ENCODE measurements around the gene SLC24A4.

The SLC24A4 gene

GRCh38 chr14:92373336-92373735 is 50.4 kb downstream of the SLC24A4 start:
- no peak overlapping the region for H3K27ac ChIP-seq (ENCODE audit: low read depth, low read length)
- H3K27me3 ChIP-seq (ENCODE audit: control insufficient read depth, low read length): peaks cover 4% of the 10 kb centered on the region; the same call in 1 of the 2 replicates
- no peaks in the 10 kb centered on the region for H3K4me1 ChIP-seq (ENCODE audit: control insufficient read depth, low read length)
- no peaks in the 10 kb centered on the region for H4K20me1 ChIP-seq (ENCODE audit: control insufficient read depth, insufficient read depth, low read depth, low read length)
- no peaks in the 10 kb centered on the region for H3K79me2 ChIP-seq (ENCODE audit: control insufficient read depth, low read length)
- no peaks in the 10 kb centered on the region for H3K9me3 ChIP-seq (ENCODE audit: control insufficient read depth, insufficient read depth, low read length)
- H3K36me3 ChIP-seq (ENCODE audit: control insufficient read depth, low read length): no peaks in the 10 kb centered on the region
- H3K4me3 ChIP-seq (ENCODE audit: low read length): no peak overlapping the region
- no peak overlapping the region for H3K4me2 ChIP-seq (ENCODE audit: low read length)
- H3F3A ChIP-seq (ENCODE audit: control insufficient read depth, insufficient read depth): no peaks in the 10 kb centered on the region
- no peaks in the 10 kb centered on the region for H3K9me2 ChIP-seq (replicated peaks; ENCODE audit: control insufficient read depth, low read length)
- no peak for TF ChIP-seq CTCF (IDR thresholded peaks at IDR 0.05; ENCODE audit: low read depth, low read length, poor library complexity, severe bottlenecking)
- TF ChIP-seq EZH2phosphoT487 (IDR thresholded peaks at IDR 0.05; ENCODE audit: borderline replicate concordance, low read length): no peak

- H3K79me2 ChIP-seq (ENCODE audit: control insufficient read depth, low read length): no peaks in the 10 kb centered on the region
- H3K36me3 ChIP-seq (ENCODE audit: control insufficient read depth, low read length): no peaks in the 10 kb centered on the region
- H3K27me3 ChIP-seq (ENCODE audit: control insufficient read depth, low read length): no peaks in the 10 kb centered on the region
Measured at GRCh38 chr14:92380131-92380530, 57.2 kb downstream of the SLC24A4 start.

GRCh38 chr14:92380582-92380981 is 57.6 kb downstream of the SLC24A4 start:
- TF ChIP-seq EZH2phosphoT487 (IDR thresholded peaks at IDR 0.05; ENCODE audit: borderline replicate concordance, low read length): no peak
- no peak for TF ChIP-seq CTCF (IDR thresholded peaks at IDR 0.05; ENCODE audit: low read depth, low read length, poor library complexity, severe bottlenecking)
- no peak overlapping the region for H3K4me2 ChIP-seq (ENCODE audit: low read length)
- H3K4me3 ChIP-seq (ENCODE audit: low read length): no peak overlapping the region

More at GRCh38 chr14:92380131-92380530, 57.2 kb downstream of the SLC24A4 start:
- Histone ChIP-seq H3K4me3 (ENCODE audit: low read length) (no peak overlapping the region), H3F3A (ENCODE audit: control insufficient read depth, insufficient read depth) (no peaks in the 10 kb centered on the region), H3K4me2 (ENCODE audit: low read length) (no peak overlapping the region), H3K9me2 (replicated peaks; ENCODE audit: control insufficient read depth, low read length) (no peaks in the 10 kb centered on the region), H4K20me1 (ENCODE audit: control insufficient read depth, insufficient read depth, low read depth, low read length) (no peaks in the 10 kb centered on the region), H3K9me3 (ENCODE audit: control insufficient read depth, insufficient read depth, low read length) (no peaks in the 10 kb centered on the region), H3K4me1 (ENCODE audit: control insufficient read depth, low read length) (no peaks in the 10 kb centered on the region), H3K27ac (ENCODE audit: low read depth, low read length) (no peak overlapping the region)
- TF ChIP-seq CTCF (IDR thresholded peaks at IDR 0.05; ENCODE audit: low read depth, low read length, poor library complexity, severe bottlenecking) (no peak), EZH2phosphoT487 (IDR thresholded peaks at IDR 0.05; ENCODE audit: borderline replicate concordance, low read length) (no peak)

More at GRCh38 chr14:92380582-92380981, 57.6 kb downstream of the SLC24A4 start:
- Histone ChIP-seq H3K27me3 (ENCODE audit: control insufficient read depth, low read length) (no peaks in the 10 kb centered on the region), H3K9me2 (replicated peaks; ENCODE audit: control insufficient read depth, low read length) (no peaks in the 10 kb centered on the region), H3K36me3 (ENCODE audit: control insufficient read depth, low read length) (no peaks in the 10 kb centered on the region), H3F3A (ENCODE audit: control insufficient read depth, insufficient read depth) (no peaks in the 10 kb centered on the region), H3K27ac (ENCODE audit: low read depth, low read length) (no peak overlapping the region), H4K20me1 (ENCODE audit: control insufficient read depth, insufficient read depth, low read depth, low read length) (no peaks in the 10 kb centered on the region), H3K9me3 (ENCODE audit: control insufficient read depth, insufficient read depth, low read length) (no peaks in the 10 kb centered on the region), H3K4me1 (ENCODE audit: control insufficient read depth, low read length) (no peaks in the 10 kb centered on the region), H3K79me2 (ENCODE audit: control insufficient read depth, low read length) (no peaks in the 10 kb centered on the region)
